LNCaP clone FGC (cell line): Measurements from ENCODE around the gene BRAP.
"Not testable (repeated sequence)": the region's sequence is repeated elsewhere in the genome, so short reads cannot be mapped to it uniquely, and the experiment has no call there.

Experiments
- DNase-seq: peaks from one replicate; pipeline ENCODE4 v3.0.0-alpha.2; 2011; ENCODE audit warnings: low read depth
- H3K4me3 ChIP-seq: 2 replicates; pipeline ENCODE4 v1.5.1; 2011; ENCODE audit warnings: mild to moderate bottlenecking, low read depth, low read length, control low read depth
- CTCF ChIP-seq: IDR thresholded peaks from 2 replicates; pipeline ENCODE4 v1.5.1; 2012; ENCODE audit warnings: mild to moderate bottlenecking; ENCODE audit not compliant: control insufficient read depth, insufficient read depth; ENCODE audit errors: extremely low read depth

The BRAP gene

GRCh38 chr12:111616177-111616623, 69.6 kb downstream of the BRAP start:
- no peak for TF ChIP-seq CTCF
- no peak for DNase-seq

GRCh38 chr12:111607239-111607638, 78.5 kb downstream of the BRAP start:
- no peak for TF ChIP-seq CTCF
- no peak overlapping the region for H3K4me3 ChIP-seq
- no peak for DNase-seq

More at GRCh38 chr12:111616177-111616623, 69.6 kb downstream of the BRAP start:
- no peak overlapping the region for H3K4me3 ChIP-seq

GRCh38 chr12:111606767-111607230, 79.0 kb downstream of the BRAP start:
- TF ChIP-seq CTCF, result no peak
- H3K4me3 ChIP-seq, result no peak overlapping the region
- DNase-seq, result no peak

- DNase-seq, result no peak
- TF ChIP-seq CTCF, result no peak
- no peak overlapping the region for H3K4me3 ChIP-seq
Observed at GRCh38 chr12:111605911-111606766, 79.6 kb downstream of the BRAP start.

GRCh38 chr12:111602857-111603256, 82.9 kb downstream of the BRAP start:
- H3K4me3 ChIP-seq, DNase-seq: not testable (repeated sequence)

GRCh38 chr12:111602348-111602747, 83.4 kb downstream of the BRAP start:
- TF ChIP-seq CTCF, result no peak
- no peak for DNase-seq
- no peak overlapping the region for H3K4me3 ChIP-seq

- not testable (repeated sequence) for H3K4me3 ChIP-seq, DNase-seq
Observed at GRCh38 chr12:111600986-111601385, 84.8 kb downstream of the BRAP start.

- H3K4me3 ChIP-seq, result peak overlapping the region; percentile 98
- TF ChIP-seq CTCF, result no peak
- DNase-seq, result no peak
Observed at GRCh38 chr12:111600205-111600642, 85.5 kb downstream of the BRAP start.
